Fibroblast of pulmonary artery (primary cell): Measurements from ENCODE around the gene GTF2H4.

Experiments
- DNase-seq: peaks from one replicate; pipeline ENCODE4 v3.0.0-alpha.2; 2010; ENCODE audit warnings: low read depth
- H3K4me3 ChIP-seq: replicated peaks from 2 replicates; pipeline ENCODE4 v1.5.1; 2011; ENCODE audit warnings: low read depth, mild to moderate bottlenecking, control low read depth, low read length, moderate library complexity
- TF ChIP-seq, protein P1 (sequence below): IDR thresholded peaks from 2 replicates; pipeline ENCODE4 v1.5.1; 2011; ENCODE audit warnings: mild to moderate bottlenecking, control low read depth, low read length, inconsistent platforms; ENCODE audit errors: missing control alignments

Gene GTF2H4

DNA sequence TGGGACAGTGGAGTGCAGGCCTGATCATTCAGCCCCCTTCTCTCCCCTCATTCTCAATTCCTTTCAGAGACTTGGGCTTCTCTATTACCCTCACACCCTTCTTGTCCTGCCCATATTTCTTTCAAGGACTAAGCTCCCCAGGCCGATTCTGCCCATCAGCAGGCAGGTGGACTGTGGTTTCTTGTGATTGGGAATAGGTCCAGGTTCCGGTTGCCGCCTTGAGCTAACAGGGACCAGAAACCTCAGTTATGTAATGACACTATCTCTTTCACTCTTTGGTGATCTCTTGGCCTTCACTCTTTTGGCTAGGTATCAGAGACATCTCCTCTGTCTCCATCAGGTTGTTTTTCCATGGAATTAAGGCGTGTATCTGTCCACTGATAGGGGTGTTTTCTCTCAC is 39.2 kb downstream of the GTF2H4 start:
- TF ChIP-seq, protein P1, sequence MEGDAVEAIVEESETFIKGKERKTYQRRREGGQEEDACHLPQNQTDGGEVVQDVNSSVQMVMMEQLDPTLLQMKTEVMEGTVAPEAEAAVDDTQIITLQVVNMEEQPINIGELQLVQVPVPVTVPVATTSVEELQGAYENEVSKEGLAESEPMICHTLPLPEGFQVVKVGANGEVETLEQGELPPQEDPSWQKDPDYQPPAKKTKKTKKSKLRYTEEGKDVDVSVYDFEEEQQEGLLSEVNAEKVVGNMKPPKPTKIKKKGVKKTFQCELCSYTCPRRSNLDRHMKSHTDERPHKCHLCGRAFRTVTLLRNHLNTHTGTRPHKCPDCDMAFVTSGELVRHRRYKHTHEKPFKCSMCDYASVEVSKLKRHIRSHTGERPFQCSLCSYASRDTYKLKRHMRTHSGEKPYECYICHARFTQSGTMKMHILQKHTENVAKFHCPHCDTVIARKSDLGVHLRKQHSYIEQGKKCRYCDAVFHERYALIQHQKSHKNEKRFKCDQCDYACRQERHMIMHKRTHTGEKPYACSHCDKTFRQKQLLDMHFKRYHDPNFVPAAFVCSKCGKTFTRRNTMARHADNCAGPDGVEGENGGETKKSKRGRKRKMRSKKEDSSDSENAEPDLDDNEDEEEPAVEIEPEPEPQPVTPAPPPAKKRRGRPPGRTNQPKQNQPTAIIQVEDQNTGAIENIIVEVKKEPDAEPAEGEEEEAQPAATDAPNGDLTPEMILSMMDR, result no peak
- no peak overlapping the region for H3K4me3 ChIP-seq
- no peak for DNase-seq

DNA sequence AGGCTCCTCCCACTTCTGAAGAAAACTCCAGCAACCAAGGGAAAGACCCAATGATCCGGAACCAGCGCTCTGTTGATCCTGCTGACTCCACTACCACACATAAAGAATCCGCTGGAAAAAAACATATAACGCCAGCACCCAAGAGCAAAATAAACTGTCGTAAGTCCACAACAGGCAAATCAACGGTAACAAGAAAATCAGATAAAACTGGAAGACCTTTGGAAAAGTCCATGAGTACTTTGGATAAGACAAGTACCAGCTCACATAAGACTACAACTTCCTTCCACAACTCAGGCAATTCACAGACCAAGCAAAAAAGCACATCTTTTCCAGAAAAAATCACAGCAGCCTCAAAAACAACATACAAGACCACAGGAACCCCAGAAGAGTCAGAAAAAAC is 40.8 kb downstream of the GTF2H4 start:
- no peak overlapping the region for H3K4me3 ChIP-seq
- DNase-seq, result no peak
- TF ChIP-seq, protein P1, result no peak

DNA sequence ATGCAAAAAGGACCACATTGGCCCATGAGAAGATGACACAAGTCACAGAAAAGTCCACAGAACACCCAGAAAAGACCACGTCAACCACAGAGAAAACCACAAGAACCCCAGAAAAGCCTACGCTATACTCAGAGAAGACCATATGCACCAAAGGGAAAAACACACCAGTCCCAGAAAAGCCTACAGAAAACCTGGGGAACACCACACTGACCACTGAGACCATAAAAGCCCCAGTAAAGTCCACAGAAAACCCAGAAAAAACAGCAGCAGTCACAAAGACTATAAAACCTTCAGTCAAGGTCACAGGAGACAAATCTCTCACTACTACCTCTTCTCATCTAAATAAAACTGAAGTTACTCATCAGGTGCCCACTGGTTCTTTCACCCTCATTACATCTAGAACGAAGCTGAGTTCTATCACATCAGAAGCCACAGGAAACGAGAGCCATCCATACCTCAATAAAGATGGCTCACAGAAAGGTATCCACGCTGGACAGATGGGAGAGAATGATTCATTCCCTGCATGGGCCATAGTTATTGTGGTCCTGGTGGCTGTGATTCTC is 44.0 kb downstream of the GTF2H4 start:
- no peak for DNase-seq
- no peak overlapping the region for H3K4me3 ChIP-seq
- TF ChIP-seq, protein P1, result no peak

DNA sequence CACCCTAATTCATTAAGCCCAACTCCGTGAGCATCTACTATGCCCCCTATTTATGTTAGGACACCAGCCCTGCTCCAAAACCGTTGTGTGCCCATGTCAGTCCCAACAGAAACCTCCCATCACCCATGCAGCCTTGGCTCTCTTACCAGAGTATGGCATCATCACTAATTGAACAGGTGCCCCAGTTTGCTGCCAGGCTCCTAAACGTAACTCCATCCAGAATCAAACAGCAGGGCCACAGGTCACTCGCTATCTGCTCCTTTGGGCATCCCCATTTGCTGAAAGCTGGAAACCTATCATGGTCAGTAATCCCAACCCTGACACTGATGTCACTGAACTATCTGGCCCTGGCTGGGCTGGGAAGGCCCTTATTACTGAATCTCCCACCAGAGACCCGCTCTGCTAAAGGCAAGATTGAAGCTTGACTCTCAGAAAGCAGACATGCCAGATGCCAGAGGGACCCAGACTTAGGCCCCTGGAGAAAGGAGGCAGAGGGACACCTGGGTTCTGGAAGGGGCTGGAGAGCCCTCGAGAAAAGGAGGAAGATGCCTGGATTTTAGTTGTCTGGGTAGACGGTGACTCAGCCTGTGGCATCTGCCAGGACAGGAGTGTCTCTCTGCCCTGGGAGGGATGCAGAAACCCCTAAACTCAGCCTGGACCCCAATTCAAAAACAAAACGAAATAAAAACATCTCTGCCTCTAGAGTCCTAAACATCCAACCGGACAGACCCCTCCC is 46.8 kb downstream of the GTF2H4 start:
- TF ChIP-seq, protein P1, result no peak
- no peak for DNase-seq
- peak overlapping the region; percentile 21 for H3K4me3 ChIP-seq

DNA sequence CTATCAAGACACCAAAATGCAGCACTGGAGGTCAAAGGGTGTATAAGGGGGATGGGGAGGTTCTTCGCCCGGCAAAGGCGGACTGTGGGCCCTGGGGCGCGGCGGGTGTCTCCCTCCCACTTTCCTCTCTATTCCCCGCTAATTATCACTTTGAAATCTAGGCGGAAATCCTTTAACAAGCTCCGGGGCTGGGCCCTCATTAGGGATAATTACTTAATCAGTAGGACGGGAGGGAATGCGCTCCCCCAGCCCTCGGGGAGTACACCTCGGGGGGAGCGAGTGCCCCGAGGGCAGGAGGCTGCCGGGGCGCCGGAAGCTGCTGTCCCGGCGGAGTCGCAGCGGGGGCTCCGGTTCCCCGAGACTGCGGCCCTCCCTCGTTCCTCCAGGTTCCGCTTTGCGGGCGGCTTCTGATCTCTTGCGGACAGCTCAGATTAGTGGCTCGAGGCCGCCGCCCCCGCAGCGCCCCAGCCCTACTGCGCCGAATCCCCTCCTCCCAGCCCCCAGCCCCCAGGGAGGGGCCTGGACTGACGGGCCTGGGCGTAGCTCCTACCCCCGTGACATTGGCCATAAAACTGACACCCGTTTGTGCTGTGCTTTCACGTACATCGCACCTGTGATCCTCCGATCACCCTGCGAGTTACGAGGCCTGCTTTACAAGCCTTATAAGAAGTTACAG is 47.5 kb downstream of the GTF2H4 start:
- peak overlapping the region; percentile 21 for H3K4me3 ChIP-seq
- DNase-seq, result peak; percentile 25
- TF ChIP-seq, protein P1, result no peak

DNA sequence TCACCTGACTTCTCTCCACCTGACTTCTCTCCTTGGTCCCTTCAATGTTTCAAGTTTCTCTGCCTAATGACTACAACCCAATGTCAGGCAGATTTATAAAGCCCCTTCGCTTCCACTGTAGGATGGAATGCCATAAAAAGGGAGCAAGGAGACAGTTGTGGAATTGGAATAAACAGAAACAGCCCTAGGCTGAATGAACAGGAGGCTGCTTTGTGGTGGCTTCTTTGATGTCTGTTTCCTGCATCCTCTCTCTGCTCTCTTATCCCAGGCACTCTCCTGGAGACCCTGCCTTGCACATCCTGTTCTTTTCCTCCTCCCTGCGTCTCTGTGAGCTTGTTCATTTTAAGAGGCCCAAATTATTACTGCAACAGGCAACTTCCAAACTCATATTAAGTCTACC is 49.7 kb downstream of the GTF2H4 start:
- no peak overlapping the region for H3K4me3 ChIP-seq

More for the DNA sequence above, 49.7 kb downstream of the GTF2H4 start:
- TF ChIP-seq, protein P1, result no peak
- DNase-seq, result no peak
